HL-60/S4 (cell line): ENCODE data around the gene SLC15A4.

ENCODE experiments used
- in situ Hi-C: fragments of 300-500 bp; cut with MboI; formaldehyde crosslinking; loops from 2 replicates; pipeline ENCODE4 v1.14.3; 2022; ENCODE audit warnings: low sequenced_read_pairs

SLC15A4 gene

GRCh38 chr12:128755566-128755965, 68.2 kb downstream of the SLC15A4 start:
- in situ Hi-C loops = no loop called here

GRCh38 chr12:128754275-128754674, 69.5 kb downstream of the SLC15A4 start:
- in situ Hi-C loops = no loop called here

GRCh38 chr12:128753438-128753837, 70.3 kb downstream of the SLC15A4 start:
- in situ Hi-C loops = no loop called here

DNA sequence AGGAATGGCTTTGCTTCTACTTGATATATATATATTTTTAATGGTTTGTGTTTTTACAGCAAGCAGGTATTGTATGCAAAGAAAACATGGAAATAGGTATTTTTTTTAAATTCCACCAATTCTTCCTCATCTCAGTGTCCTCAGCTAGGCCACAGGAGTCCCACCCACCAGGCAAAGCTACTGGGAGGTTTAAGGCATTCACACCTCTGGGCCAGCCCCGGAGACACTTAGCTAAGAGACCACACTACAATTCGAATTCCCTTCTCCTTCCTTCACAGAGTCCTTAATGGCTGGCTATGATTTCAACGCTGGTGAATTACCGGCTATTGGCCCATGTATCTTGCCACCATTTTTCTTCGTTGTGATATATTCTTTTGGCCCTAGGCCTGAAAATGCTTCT, 71.4 kb downstream of the SLC15A4 start:
- in situ Hi-C loops = no loop called here

DNA sequence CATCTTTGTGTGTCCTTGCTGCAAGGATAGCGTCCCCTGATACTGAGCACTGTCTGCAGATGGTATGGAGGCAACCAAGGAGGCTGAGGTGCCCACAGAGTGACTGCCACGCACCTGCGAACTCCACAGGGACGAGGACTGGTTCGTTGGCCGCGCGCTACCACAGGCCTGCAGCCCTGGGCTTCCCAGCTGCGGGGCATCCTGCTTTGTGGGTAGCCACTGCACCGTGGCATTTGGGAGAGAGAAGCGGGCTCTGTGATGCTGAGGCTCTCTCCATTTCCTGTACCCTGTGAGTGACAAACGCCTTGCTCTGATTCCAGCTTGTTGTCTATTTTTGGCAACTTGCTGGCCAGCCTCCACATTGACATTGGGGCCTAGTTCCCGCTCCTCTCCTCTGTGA, 76.3 kb downstream of the SLC15A4 start:
- in situ Hi-C loops = no loop called here

DNA sequence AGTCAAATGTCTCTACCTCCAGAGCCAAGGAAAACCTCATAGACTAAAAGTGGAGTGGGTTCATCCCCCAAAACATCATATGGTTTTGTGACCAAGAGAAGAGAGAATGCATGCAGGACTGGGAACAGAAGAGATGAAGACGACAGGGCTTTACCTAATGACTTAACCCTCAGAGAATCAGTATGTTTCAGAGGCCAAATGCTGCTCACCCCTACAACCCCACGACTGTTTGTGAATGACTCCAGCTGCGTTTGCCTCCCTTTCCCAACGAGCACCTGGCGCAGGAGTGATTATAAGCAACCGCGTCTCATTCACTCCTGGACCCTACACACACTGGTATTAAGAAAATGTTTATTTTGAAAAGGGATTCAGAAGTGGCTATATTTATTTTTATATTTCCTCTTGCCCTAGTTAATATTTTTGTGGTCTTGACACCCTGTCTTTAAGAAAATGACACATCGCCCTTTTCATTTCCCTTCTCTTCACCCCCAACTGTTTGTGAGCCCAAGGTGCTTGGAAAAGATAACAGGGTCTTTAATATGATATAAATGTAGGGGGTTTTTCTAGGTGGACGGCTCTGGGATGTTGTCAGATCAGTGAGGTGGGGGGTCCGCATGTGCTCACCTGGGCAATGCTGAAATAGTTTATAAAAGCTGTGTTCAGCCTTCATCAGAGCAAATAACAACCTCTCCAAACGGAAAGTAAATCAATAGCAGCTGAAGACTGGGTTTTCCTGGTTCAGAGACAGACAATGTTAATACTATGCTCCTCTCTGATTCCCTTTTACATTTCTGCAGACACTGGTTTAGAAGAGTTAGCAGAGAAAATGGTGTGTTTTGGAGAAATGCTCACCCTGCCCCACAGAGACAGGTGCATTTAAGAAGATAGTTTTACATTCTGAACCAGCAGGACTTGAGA, 77.7 kb downstream of the SLC15A4 start:
- in situ Hi-C loops = no loop called here

DNA sequence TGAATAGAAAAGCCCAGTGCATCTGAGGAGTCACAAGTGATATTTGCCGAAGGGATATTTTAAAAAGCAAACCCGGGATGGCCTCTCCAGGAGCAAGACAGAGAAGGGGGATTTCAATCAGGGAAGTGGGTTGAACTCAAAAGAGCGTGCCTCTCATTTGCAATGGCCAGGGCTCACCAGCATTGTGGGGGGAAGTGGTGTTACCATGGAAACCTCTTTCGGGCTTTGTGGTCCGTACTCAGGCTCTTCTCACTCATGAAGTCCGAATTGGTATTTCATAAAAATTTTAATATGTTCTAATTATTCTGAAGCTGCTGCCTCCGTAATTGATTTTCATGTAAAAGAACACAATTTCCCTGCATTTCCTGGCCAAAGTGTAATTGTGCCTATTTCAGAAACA, 79.8 kb downstream of the SLC15A4 start:
- in situ Hi-C loops = no loop called here
